GM21576 (cell line): ENCODE results near the gene ATF6B.
"Not testable (repeated sequence)": the region's sequence is repeated elsewhere in the genome, so short reads cannot be mapped to it uniquely, and the experiment has no call there.

ENCODE experiments used
- ATAC-seq: cut with Tn5 transposase; IDR thresholded peaks from one replicate; pipeline ENCODE4 v1.9.1; 2021; ENCODE audit warnings: mild to moderate bottlenecking, moderate library complexity; ENCODE audit not compliant: unreplicated experiment

Gene ATF6B

GRCh38 chr6:32108727-32109113, 19.3 kb downstream of the ATF6B start:
- ATAC-seq, result no peak

DNA sequence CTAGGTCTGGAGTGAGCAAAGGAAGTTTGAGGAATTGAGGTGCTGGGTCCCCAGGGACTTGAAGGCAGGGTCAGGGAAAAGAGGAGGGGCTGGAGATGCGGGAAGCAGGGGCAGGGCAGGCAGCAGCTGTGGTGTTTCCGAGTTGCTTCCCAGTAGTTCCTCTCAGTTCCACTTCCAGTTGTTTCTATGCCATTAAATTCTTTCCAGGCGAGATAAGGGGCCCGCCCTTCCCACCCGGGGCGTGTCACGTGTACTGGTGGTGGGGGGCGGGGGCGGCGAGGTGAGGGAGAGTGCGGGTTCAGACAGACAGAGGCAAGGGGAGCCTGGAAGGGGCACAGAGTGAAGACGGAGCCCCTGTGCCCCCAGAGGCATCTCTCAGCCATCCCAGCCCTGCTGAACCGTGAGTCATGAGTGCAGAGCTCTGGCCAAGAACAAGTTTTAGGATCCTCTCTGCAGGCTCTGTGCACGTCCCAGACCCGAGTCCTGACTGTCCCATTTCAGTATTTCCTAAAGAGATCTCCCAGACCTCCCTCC, 19.9 kb downstream of the ATF6B start:
- ATAC-seq, result no peak

DNA sequence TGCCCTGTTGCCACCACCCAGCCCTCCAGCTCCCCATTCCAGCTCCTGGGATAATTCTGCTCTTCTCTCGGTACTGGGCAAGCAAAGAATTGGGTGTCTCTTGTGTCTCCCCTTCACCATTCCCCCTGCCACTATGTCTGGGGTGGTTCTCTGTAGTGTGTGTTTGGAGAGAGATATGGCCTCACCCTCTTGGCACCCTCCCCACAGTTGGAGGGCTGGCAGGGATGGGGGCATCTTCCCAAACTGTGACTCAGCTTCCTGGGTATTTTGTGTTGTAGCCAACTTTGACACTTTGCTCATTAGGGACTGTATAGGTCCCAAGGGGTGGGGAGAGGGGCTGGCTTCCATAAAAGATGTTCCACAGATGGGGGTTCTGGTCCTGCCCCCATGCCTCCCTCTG, 20.6 kb downstream of the ATF6B start:
- ATAC-seq, result no peak

DNA sequence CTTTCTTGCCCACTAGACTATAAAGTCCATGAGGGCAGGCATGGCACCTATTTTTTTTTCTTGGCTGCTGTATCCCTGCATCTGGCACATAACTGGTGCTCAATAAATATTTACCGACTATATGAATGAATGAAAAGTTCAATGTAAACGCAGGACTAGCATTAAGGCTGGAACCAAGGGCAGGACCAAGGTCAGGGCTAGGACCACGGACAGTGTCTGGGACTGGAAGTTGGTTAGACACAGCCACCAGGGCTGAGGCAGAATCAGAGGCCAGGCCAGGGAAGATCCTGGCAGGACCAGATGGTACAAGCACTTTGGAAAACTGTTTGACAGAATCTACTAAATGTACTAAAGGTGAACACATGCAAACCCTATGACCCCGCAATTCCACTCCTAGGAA, 22.6 kb downstream of the ATF6B start:
- no peak for ATAC-seq

- no peak for ATAC-seq
These were observed 25.8 kb downstream of the ATF6B start for GRCh38 chr6:32102255-32102654.

- ATAC-seq, result not testable (repeated sequence)
These were observed 27.8 kb downstream of the ATF6B start for GRCh38 chr6:32100251-32100650.

- no peak for ATAC-seq
These were observed 30.7 kb downstream of the ATF6B start for GRCh38 chr6:32097364-32097763.

DNA sequence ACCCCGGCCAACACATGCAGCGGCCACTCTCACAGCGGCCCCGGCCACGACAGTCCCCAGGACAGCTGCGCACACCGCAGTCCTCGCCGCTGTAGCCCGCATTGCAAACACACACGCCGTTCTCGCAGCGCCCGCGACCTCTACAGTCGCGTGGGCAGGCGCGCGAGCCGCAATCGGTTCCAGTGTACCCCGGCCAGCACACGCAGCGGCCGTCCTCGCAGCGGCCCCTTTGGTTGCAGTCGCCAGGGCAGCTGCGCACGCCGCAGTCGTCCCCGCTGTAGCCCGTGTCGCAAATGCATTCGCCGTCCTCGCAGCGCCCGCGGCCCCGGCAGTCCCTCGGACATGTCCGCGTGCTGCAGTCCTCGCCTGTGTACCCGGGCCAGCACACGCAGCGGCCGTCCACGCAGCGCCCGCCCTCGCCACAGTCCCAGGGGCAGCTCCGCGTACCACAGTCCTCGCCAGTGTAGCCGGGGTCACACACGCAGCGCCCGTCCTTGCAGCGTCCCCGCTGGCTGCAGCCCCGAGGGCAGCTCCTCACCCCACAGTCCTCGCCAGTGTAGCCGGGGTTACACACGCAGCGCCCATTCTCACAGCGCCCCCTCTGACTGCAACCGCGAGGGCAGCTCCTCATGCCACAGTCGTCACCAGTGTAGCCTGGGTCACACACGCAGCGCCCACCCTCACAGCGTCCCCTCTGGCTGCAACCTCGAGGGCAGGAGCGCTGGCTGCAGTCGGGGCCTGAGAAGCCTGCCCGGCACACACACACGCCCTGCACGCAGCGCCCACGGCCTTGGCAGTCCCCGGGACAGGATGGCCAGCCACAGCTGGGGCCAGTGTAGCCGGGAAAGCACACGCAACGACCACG, 31.4 kb downstream of the ATF6B start:
- ATAC-seq, result no peak

DNA sequence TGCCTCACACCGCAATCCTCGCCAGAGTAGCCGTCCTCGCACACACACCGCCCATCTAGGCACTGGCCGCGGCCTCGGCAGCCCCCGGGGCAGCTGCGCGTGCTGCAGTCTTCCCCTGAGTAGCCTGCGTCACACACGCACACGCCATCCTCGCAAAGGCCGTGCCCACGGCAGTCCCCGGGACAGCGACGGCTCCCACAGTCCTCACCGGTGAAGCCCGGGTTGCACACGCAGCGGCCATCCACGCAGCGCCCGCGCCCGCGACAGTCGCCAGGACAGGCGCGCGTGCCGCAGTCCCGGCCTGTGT, 32.0 kb downstream of the ATF6B start:
- ATAC-seq, result no peak

DNA sequence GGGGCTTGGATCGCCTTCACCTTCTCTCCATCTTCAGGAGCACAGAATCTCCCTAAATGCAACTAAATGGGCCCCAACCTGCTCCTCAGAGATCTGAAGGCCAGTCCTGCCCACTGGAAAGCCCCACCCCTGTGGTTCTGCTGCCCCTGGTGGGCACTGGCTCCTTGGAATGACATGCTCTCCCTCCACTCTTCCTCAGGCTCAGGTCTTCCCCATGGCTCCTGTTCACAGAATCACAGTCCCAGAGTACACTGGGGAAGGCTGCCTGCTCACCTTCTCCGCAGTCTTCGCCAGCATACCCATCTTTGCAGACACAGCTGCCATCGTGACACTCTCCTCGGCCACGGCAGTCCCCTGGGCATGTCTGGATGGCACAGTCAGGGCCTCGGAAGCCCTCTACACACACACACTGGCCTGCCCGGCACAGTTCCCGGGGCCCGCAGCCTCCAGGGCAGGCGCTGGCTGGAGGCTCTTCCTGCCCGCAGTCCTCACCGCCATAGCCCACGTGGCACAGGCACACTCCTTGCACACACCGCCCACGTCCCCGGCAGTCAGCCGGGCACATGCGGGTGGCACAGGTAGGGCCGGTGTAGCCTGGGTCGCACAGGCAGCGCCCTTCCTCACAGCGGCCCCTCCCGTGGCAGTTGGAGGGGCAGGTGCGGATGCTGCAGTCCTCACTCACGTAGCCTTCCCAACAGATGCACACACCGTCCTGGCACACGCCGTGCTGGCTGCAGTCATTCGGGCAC, 32.5 kb downstream of the ATF6B start:
- no peak for ATAC-seq

- no peak for ATAC-seq
These were observed 35.1 kb downstream of the ATF6B start for GRCh38 chr6:32092760-32093497.

- no peak for ATAC-seq
These were observed 38.8 kb downstream of the ATF6B start for GRCh38 chr6:32089082-32089828.

DNA sequence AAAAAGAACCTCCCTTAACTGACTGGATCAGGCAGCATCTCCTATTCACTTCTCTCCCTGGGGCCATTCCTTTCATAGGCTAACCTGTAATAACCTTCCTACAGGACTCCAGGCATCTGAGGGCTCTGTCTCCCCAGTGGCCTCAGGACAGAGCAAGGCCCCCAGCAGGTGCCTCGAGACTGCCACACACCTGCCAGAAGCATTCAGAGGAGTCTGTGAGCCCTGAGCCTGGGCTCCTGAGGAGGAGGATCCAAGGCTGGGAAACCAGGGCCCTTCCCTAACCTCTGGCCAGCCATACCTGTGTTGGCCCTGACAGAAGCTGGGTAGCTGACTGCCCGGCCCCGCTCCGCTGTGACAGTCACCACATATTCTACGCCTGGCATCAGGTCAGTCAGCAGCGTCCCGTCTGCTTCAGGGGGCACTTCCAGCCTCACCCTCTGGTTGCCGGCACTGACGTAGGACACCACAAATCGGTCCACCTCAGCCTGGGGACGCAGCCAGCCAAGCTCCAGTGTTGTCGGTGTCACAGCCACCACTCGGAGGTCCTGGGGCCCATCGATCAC, 39.5 kb downstream of the ATF6B start:
- ATAC-seq, result no peak

- ATAC-seq, result no peak
These were observed 40.2 kb downstream of the ATF6B start for GRCh38 chr6:32087574-32088486.

GRCh38 chr6:32086661-32087573, 41.1 kb downstream of the ATF6B start:
- no peak for ATAC-seq

DNA sequence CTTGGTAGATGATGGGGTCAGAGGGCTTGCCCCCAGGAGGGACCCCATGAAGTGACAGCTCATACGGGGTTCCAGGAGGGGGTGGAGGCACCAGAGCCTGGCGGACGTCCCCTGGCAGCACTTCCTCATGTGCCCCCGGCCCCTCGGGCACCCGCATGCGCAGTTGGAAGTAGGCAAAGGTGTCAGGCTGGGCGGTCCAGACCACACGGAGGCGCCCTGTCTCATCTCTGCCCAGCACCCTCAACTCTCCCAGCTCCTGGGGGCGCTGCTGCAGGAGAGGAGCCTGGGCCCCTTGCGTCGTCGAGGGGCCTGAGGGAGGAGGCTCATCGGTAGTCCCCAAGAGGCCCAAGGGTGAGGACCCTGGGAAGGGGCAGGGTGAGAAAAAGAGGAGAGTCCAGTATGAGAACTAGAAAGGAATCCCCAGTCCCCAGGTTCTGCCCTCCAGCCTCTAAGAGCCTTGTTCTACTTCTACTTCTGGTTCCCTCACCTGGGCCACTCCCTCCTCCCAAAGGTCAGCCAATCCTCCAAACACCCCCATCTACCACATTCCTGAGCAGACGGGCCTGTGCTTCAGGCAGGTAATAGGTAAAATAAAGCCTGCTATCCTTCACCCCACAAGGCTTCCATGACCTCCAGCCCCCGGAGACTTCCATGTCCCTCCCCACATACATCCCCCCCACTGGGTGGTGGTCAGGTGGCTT, 42.1 kb downstream of the ATF6B start:
- no peak for ATAC-seq

DNA sequence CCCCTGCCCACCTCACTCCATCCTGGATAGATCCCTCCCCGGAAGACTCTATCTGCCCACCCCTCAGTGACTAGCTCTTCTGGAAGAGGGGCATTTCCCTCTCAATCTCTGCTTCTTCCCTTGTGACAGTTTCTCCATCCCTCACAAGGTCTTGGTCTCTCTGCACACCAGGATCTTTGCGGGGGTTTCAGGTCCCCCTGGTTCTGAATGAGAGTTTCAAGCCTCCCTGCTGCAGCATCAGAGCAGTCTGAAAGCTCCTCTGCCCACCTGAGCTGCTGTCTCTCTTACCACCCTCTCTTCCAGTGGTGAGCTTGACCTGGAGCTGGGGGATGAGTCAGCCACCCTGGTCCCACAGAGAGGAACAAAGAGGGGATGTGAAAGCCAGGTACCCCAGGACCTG, 43.3 kb downstream of the ATF6B start:
- no peak for ATAC-seq
